ENCODE data around the gene PANK4. TPM values are rescaled to one million over a fixed set of nuclear protein-coding genes. Genes with fewer than 3 reads are reported as not detected.
A peak's percentile ranks its signal among the peaks of the same experiment; 100 is the strongest.

PANK4 gene
- total RNA-seq, 1 experiment from 2014 or later: 32.2 TPM

- Histone ChIP-seq H3K9me3 (ENCODE audit: control insufficient read depth, low read depth, low read length) (no peaks in the 10 kb centered on the region), H3K27ac (ENCODE audit: insufficient read length, low read depth, low read length) (no peak overlapping the region), H3K56ac (ENCODE audit: insufficient read length, low read depth, low read length) (no peak overlapping the region), H3K27me3 (ENCODE audit: insufficient read depth, low read length) (no peaks in the 10 kb centered on the region; the same call in 1 of the 2 replicates), H3K18ac (ENCODE audit: insufficient read length, low read depth, low read length) (no peak overlapping the region), H3K4ac (ENCODE audit: low read depth, low read length) (no peak overlapping the region), H3K23me2 (ENCODE audit: insufficient read length, low read depth, low read length, poor library complexity, severe bottlenecking) (peaks cover 12% of the 10 kb centered on the region), H2BK15ac (ENCODE audit: low read depth, low read length) (no peak overlapping the region), H2AK5ac (ENCODE audit: insufficient read length, low read length) (no peak overlapping the region), H2AFZ (ENCODE audit: low read length) (no peak overlapping the region), H3K23ac (ENCODE audit: insufficient read length, low read depth, low read length) (no peak overlapping the region), H4K5ac (ENCODE audit: insufficient read length, low read depth, low read length) (no peak overlapping the region), H2BK20ac (ENCODE audit: low read depth, low read length, poor library complexity, severe bottlenecking) (no peak overlapping the region), H4K20me1 (ENCODE audit: control insufficient read depth, insufficient read depth, insufficient read length) (no peaks in the 10 kb centered on the region), H3K79me1 (ENCODE audit: insufficient read depth, low read depth, low read length, poor library complexity, severe bottlenecking) (no peaks in the 10 kb centered on the region), H3K79me2 (ENCODE audit: insufficient read depth, low read length) (no peaks in the 10 kb centered on the region), H3K4me1 (ENCODE audit: insufficient read depth, low read length) (no peaks in the 10 kb centered on the region; the same call in 1 of the 2 replicates), H3K9ac (ENCODE audit: extremely low read depth, insufficient read length, low read length) (no peak overlapping the region), H2BK5ac (ENCODE audit: insufficient read length, low read length) (no peak overlapping the region), H3K14ac (ENCODE audit: insufficient read depth, low read length) (no peak overlapping the region; the same call in 1 of the 2 replicates), H2BK12ac (ENCODE audit: insufficient read length, low read depth, low read length) (no peak overlapping the region), H4K91ac (ENCODE audit: insufficient read length, low read depth, low read length) (no peak overlapping the region), H3K4me2 (ENCODE audit: insufficient read depth, insufficient read length, low read length) (peak overlapping the region; percentile 74), H4K8ac (replicated peaks; ENCODE audit: insufficient read length, low read depth, low read length) (no peak overlapping the region), H2BK120ac (ENCODE audit: low read depth, low read length, poor library complexity, severe bottlenecking) (no peak overlapping the region), H3T11ph (ENCODE audit: low read length) (no peak overlapping the region)
- Mint-ChIP-seq H3K4me1 (peaks cover 10 to 32% of the 10 kb centered on the region in 2 experiments), H3K36me3 (ENCODE audit: insufficient read depth in 1 of 3, low read depth in 3 of 3) (no peaks in the 10 kb centered on the region), H3K4me3 (peak overlapping the region; percentile 61 to 84), H3K27ac (no peak overlapping the region), H3K9me3 (no peaks in the 10 kb centered on the region; a peak in 1 of 5 replicates), H3K27me3 (ENCODE audit: low read depth) (peaks cover 17% of the 10 kb centered on the region)
- WGBS (ENCODE audit: extremely low coverage, insufficient read length, low lambda C conversion rate): no CpG with 5 or more reads among the region's 43 CpGs
- TF ChIP-seq CTCF (conservative IDR thresholded peaks at IDR 0.05): no peak
- DNase-seq: peak; percentile 97
Measured at GRCh38 chr1:2545754-2546514, 19.5 kb upstream of the PANK4 start.
